NCI-H2227 (cell line): ENCODE data around the gene DUSP28.

ENCODE experiments used
- DNase-seq: peaks from one replicate; lab custom pipeline; 2025; ENCODE audit not compliant: unreplicated experiment; lab: John Stamatoyannopoulos, UW

Gene DUSP28

DNA sequence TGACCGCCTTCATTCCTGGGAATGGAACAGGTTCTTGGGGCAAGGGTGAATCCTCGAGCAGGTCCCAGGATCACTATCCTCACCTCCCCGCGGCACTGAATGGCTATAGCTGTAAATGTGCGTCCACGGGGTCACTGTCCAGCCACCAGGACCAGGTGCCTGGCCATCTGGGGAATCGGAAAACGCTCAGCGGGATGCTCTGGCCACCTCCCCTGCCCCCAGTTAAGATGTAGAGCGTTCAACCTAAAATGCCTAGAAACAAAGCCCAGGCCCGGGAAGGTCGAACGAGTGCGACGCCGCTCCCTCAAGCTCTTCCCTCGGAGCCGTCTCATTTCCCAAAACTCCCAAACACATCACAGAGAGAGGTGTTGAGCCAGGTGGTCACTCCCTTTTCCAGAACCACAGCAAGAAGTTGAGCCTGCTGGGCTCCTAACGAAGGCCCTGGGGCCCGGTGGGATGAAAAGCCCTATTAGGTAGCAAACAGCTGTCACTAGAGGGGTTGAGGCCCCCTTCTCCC is 25.6 kb downstream of the DUSP28 start:
- no peak for DNase-seq

DNA sequence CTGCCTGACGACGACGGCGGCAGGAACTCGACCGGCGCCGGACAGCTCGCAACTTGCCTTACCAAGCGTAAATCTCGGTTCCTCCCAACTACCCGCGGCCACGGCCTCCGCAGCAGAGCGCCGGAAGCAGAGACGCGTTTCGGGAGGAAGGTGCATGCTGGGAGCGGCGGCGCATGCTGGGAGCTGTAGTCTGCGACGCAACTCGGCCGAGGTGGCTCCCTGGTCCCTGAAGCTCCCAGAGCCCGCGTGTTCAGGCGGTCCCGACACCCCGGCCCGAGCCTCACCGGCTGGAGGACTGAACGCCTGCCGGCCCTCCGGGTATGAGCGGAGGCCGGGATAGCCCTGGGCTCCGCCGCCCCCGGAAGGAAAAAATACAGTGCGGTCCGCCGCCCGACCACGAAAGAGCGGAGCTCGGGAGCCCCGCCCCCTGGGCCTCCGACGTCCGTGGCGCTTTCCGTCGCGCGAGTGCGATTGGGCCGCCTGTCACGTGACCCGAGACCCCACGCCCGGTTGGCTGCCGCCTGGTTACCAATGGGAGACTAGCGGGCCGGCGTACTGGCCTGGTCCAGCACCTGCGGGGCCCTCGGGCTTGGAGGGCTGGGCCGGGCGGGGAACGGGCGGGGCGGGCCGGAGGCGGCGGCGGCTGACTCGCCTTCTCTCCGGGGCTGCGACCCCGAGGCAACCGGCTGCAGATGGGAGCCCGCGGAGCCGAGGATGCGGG is 26.2 kb downstream of the DUSP28 start, which contains the start of gene CAPN10:
CAPN10 (plus strand) TSS at position 537 of the 721 bp plus-strand sequence; CDS start at position 715, 178 bp downstream.
- peak; percentile 99 for DNase-seq

DNA sequence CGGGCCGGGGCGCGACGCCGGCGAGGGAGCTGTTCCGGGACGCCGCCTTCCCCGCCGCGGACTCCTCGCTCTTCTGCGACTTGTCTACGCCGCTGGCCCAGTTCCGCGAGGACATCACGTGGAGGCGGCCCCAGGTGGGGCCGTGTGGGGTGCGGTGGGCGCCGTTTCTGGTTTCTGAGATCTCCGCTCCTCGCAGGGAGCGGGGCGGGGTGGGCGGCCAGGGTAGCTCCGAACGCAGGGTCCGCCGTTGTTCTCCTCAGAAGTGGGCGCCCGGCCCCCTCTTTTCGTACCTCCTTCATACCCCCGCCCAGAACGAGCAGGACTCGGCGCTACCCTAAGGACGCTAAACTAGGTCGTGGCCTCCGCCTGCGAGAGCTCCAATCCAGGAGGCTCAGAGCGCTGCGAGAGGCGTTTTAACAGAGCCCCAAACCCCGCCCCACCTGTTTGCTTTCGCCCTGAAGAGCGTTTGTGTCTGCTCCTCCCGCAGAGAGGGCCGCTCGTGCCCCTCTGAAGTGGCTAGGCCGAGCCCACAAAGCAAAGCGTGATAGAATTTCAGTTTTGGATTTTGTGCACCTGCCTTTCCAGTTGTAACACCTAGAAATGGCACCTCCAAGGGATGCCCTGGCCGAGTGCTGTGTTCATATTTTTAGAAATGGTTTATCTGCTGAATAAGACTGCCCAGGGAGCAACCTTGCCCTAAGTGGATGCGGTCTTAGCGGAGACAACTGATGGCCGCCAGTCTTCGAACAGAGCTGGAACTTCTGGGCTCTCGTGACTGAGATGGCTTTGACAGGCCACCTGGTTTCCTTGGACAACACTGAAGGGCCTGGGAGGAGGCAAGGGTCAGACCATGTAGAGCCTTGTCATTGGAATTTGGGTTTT is 27.0 kb downstream of the DUSP28 start:
- peak; percentile 78 for DNase-seq

DNA sequence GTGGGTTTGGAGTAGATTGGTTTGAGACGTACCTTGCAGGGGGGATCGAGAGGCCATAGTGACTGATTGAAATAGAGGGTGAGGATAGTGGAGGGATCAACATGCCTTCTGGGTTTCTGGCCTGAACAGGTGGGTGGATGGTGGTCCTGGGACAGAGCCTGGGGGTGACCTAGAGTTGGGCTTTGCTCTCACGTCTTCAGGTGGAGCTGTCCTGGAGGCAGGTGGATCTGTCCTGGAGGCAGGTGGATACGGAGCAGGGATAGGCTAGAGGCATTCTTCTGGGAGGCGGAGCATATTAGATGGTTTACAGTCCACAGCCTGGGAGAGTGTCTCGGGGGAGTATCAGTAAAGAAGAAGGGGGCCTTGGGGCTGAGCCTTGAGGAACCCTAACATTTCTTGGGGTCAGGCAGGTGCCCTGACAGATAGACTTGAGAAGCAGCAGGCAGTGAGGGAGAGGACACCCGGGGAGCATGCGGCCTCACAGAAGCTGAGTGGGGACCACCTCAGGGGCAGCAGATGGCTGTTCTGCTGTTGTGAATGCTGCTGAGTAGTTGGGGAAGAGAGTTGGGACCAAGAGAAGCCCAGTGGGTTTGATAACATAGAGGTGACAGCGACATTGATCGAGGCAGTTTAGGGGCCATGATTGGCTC is 28.0 kb downstream of the DUSP28 start:
- no peak for DNase-seq

DNA sequence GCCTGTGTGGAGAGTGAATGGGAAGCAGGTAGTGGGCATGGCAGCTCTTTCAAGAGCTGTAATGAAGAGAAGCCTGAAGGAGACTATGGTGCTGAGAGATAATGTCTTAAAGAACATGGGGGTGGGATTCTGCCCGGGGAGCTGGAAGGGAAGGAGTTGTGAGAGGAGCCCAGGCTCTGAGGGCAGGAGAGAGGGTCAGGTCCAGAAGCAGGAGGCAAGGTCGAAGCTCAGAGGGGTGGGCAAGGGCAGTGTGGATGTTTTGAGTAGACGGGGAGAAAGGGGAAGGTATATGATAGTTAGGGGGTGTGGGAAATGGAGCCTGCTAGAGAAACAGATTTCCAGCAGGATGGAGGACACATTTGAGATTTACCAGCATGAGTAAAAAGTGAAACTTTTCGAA is 28.5 kb downstream of the DUSP28 start:
- no peak for DNase-seq

DNA sequence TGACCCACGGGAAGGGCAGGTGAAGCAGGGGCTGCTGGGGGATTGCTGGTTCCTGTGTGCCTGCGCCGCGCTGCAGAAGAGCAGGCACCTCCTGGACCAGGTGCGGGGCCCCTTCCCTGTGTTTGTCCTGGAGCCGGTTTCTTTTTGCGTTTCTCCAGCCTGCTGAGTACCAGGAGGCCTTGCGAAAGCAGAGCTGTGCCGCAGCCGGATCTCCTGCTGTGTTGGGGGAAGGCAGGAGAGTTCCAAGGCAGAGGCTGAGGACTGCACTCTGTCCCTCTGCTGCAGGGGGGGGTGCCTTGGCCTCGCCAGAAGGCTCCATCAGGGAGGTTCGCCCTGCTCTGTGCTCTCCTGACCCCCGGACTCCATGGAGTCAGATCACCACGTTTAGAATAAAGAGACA is 29.2 kb downstream of the DUSP28 start:
- DNase-seq, result no peak

DNA sequence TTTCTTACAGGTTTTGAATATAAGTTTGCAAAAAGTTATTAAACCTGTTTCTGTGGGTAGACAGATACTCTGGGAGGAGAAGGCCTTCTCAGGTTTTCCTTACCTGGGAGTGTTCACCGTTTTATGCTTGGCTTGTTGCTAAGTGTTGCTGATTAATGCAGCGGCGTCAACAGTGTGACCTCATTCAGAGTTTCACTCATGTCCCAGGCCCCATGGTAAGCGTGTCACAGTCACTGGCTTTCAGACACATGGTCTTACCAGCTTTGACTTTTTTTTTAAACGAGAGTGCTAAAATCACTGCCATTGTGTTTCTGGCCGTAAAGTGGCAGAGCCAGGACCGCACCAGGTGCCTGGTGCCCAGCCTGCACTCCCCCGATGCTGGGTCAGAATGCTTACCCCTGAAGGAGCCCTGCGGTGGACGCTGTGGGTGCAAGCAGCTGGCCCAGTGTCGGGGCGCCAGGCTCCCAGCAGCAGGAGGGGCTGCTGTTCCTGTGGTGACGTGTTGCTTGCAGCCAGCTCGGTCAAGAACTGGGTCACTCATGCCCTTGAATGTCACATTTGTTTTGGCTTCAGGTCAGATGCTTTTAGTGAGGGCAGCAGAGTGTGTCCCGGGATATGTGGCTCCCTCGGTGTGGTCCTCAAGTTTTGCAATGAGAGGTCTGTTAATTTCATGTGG is 29.8 kb downstream of the DUSP28 start:
- no peak for DNase-seq

DNA sequence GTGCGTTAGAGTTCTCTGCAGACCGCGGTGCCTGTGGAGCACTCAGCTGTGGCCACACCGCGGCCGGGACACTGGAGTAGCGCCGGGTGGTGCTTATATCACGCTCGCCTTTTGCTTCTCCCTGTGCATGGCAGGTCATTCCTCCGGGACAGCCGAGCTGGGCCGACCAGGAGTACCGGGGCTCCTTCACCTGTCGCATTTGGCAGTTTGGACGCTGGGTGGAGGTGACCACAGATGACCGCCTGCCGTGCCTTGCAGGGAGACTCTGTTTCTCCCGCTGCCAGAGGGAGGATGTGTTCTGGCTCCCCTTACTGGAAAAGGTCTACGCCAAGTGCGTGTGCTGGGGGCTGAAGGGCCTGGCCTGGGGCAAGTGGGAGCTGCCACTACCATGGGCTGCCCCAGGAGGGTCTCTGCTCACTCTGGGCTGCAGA is 30.5 kb downstream of the DUSP28 start:
- no peak for DNase-seq

DNA sequence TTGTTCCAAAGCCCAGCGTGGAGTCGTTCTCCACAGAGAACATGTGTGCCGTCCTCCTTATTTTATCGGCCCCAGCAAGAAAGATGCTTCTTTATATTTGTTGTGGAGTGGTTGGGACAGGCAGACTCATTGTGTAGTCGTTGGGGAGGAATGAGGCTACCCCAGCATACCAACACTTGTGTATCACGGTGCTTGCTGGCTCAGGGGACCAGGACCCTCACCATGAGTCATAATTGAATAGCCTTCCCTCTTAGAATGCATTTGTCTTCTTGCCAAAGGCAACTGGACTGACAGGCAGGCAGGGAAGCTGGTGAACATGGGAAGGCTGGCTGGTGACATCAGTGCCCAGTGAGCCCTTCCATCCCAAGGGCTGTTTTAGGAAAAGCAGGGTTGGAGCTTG is 31.1 kb downstream of the DUSP28 start:
- no peak for DNase-seq

DNA sequence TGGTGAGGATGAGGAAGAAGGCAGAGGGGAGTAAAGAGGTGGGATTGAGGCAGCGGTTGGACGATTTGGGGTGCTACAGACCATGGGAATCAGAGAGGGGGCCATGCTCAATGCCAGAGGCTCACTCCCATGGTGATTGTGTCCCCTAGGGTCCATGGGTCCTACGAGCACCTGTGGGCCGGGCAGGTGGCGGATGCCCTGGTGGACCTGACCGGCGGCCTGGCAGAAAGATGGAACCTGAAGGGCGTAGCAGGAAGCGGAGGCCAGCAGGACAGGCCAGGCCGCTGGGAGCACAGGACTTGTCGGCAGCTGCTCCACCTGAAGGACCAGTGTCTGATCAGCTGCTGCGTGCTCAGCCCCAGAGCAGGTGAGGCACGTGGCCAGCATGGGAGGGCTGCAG is 31.6 kb downstream of the DUSP28 start:
- DNase-seq, result no peak

DNA sequence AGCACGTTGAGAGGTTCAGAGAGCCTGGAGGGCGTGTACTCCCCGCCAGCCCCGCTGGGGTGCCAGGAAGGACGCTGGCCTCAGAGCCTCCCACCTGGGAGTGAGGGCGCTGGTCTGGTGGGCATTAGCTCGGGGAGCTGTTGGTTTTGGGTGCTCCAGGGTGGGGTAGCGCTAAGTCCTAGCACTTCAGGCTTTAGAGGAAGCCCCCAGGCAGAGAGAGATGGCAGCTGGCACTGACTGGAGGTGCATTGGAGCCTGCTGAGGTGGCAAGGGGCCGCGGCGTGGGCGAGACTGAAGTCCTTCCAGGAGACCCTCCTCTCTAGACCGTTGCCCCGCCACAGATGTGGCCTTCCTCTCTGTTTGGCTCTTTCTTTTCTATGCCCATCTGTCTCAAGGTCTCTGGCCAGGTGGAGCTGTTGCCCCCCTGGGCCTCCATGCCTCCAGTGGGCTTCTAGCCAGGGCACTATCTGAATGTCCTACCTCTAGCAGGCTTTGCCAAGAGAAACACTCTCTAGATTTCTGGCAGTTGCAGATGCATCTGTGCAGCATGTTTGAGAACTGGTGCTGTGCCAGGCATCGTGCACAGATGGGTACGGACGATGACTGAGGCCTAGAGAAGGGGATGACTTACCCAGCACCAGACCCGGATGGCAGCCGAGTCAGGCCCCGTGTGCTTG is 33.0 kb downstream of the DUSP28 start:
- DNase-seq, result no peak

DNA sequence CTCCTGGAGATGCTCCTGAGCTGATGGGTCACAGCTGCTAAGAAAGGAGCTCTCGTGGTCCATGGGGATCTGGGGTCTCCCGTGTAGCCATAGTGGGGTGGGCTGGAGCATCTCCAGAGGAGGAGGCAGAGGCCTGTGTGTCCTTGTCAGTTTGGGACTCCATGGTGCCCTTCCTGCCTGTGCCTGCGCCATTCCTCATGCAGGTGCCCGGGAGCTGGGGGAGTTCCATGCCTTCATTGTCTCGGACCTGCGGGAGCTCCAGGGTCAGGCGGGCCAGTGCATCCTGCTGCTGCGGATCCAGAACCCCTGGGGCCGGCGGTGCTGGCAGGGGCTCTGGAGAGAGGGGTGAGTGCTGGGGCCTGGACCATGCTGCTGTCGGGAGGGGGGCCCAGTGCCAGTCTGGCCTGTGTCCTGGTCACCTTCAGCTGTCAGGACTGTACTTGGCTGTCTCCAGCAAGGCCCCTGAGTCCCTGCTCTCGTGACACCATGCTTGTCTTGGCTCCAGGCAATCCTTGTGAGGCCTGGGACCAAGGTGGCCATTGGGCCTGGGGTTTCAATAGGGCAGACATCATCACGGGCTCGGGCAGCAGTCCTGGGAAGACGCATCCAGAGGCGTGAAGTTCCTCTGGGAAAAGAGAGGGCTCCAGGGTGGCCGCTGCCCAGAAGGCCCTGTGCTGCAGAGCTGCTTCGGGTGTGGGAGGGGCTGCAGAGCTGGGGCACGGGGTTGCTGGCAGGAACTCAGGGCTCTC is 33.7 kb downstream of the DUSP28 start:
- DNase-seq, result no peak

DNA sequence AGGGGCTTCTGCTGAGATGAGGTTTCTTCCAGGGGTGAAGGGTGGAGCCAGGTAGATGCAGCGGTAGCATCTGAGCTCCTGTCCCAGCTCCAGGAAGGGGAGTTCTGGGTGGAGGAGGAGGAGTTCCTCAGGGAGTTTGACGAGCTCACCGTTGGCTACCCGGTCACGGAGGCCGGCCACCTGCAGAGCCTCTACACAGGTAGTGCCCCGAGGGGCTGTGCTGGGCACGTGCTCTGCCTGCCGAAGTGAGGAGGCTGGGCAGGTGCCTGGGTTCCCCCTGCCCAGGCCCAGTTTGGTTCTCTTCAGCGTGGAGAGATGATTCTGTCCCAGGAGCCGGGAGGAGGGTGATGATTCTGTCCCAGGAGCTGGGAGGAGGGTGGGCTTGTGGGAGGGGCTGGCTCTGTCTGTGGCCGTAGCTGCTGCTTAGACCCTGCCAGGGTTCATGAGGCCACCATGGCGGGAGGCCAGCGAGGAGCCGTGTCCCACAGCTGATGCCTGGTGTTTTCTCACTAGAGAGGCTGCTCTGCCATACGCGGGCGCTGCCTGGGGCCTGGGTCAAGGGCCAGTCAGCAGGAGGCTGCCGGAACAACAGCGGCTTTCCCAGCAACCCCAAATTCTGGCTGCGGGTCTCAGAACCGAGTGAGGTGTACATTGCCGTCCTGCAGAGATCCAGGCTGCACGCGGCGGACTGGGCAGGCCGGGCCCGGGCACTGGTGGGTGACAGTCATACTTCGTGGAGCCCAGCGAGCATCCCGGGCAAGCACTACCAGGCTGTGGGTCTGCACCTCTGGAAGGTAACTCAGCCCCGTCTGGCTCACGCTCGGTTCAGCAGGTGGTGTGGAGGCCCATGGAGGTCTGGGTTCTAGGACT is 34.6 kb downstream of the DUSP28 start:
- DNase-seq, result no peak

DNA sequence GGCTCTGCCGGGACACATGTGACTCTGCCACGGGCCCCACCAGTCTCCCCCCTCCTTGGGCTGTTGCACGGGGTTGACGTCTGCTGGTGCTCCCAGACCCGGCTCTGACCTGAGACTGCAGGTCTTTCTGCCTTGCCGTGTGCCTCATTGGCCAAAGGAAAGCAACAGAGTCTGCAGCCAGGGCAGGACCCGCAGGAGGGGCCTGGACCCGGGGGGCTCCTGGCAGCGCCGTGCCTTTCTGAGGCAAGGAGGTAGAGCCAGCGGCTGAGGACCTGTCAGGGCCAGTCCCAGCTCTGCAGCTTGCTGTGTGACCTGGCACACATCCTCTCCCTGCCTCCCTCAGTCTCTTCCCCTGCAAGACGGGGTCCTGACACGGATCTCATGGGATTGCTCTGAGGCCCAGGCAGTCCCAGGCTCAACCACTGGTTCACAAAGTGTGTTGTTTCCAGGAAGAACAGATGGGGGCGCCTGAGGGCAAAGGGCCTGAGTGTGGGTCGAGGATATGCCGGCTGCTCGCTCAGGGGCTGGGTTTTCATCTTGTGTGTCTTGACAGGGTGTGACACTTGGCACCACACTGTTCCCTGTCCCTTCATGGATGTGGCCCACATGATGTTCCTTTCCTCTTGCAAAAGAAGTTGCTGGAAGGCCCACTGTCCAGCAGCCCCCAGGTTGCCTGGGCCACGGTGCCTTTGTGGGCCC is 35.4 kb downstream of the DUSP28 start:
- peak; percentile 10 for DNase-seq

DNA sequence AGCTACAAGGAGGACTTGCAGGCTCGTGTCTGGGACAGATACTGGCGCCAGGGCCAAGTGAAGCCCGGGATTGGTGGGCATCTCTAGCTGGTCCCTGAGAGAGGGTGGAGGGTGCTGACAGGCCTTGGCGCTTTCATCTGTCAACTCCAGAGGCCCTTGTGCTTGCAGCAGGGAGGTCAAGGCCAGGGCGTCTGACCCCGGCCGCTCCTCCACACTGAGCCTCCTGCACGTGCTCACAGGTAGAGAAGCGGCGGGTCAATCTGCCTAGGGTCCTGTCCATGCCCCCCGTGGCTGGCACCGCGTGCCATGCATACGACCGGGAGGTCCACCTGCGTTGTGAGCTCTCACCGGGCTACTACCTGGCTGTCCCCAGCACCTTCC is 35.9 kb downstream of the DUSP28 start:
- no peak for DNase-seq

DNA sequence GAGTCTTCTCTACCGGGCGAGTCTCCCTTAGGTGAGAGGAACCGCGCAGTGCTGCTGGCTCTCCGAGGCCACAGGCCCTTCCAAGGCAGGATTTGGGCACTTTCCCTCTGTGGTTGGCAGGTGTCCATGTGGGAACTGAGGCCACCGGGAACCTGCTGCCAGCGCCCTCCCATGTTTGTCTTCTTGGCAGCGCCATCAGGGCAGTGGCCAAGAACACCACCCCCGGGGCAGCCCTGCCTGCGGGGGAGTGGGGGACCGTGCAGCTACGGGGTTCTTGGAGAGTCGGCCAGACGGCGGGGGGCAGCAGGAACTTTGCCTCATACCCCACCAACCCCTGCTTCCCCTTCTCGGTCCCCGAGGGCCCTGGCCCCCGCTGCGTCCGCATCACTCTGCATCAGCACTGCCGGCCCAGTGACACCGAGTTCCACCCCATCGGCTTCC is 36.4 kb downstream of the DUSP28 start:
- DNase-seq, result no peak

DNA sequence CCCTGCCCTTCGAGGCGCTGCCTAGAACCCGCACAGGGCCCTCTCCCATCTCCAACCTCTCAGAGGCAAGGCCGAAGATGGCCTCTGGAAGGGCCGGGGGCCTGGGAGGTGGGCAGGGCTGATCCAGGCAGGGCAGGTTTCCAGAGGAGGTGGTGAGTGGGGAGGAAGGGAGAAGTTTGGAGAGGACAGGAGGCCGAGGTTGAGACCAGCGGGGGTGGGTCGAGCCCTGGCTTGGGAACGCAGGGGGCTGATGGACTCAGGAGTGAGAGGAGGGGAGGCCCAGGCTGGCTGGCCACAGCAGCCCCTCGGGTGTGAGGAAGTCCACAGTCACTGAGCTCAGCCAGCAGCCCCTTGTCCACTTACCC is 36.9 kb downstream of the DUSP28 start:
- DNase-seq, result no peak
